Esophagus squamous epithelium (tissue), 5 donors: Measurements from ENCODE around the gene NGDN. TPM values are rescaled to one million over a fixed set of nuclear protein-coding genes. Genes with fewer than 3 reads are reported as not detected.

Source experiments
- DNase-seq: peaks from one replicate; lab custom pipeline; 2025; lab: John Stamatoyannopoulos, UW
- H3K27ac ChIP-seq, 4 donors: fragments of 200-600 bp; sonication (generic); one replicate each; pipeline ENCODE4 v1.5.1; 2016 to 2019; ENCODE audit warnings: mild to moderate bottlenecking in 1 of 4
- H3K27me3 ChIP-seq, 4 donors: fragments of 200-600 bp; sonication (generic); 1 replicate in 3 of 4; 2 replicates in 1 of 4; pipeline versions ENCODE4 v1.5.1 to v1.6.0; 2017 to 2021; ENCODE audit warnings: antibody characterized with exemption in 1 of 4
- H3K36me3 ChIP-seq, 3 donors: fragments of 200-600 bp; sonication (generic); one replicate each; pipeline ENCODE4 v1.5.1; 2016 to 2019
- H3K4me1 ChIP-seq, 3 donors: fragments of 200-600 bp; sonication (generic); one replicate each; pipeline ENCODE4 v1.5.1; 2017 to 2019
- H3K4me3 ChIP-seq, 4 donors: fragments of 200-600 bp; sonication (generic); 1 replicate in 3 of 4; 2 replicates in 1 of 4; pipeline ENCODE4 v1.5.1; 2016 to 2019; ENCODE audit warnings: mild to moderate bottlenecking in 2 of 4, moderate library complexity in 1 of 4
- H3K9me3 ChIP-seq, 3 donors: fragments of 200-600 bp; sonication (generic); one replicate each; pipeline ENCODE4 v1.5.1; 2016 to 2019
- CTCF ChIP-seq, 6 experiments: fragments of 450-650 bp in 4 of 6; fragments of 200-600 bp in 2 of 6; sonication (generic) in 2 of 6; IDR thresholded peaks; one replicate each; pipeline ENCODE4 v1.5.1; 2016 to 2019; ENCODE audit warnings: antibody characterized with exemption in 6 of 6, mild to moderate bottlenecking in 4 of 6, moderate library complexity in 4 of 6
- POLR2A ChIP-seq, 4 donors: fragments of 450-650 bp; IDR thresholded peaks; one replicate each; pipeline ENCODE4 v1.6.1; 2017; ENCODE audit warnings: antibody characterized with exemption in 4 of 4, mild to moderate bottlenecking in 4 of 4, moderate library complexity in 3 of 4
- WGBS, 2 donors: methylation state at CpG; one replicate each; pipeline ENCODE4 v1.1.5; 2018; 5-methylcytosine and 5-hydroxymethylcytosine counted together
- intact Hi-C: fragments of 100-400 bp; cut with DNase I; formaldehyde crosslinking; loops from one replicate; pipeline ENCODE4 v1.15.0; 2022
- total RNA-seq, 4 donors: library from RNA; depleted of rRNA; stranded (reverse); fragments of >200 nt; gene quantifications; one replicate each; pipeline ENCODE4 v1.1.0, GENCODE V29; 2016
- donor health status: DM: yes; HTN: yes; CAD: no.

Gene NGDN
- total RNA-seq, 4 donors from 2014 or later: 9.5 to 43.3 (median 35.3) TPM

- DNase-seq: no peak
- Histone ChIP-seq H3K4me3 (no peak overlapping the region), H3K27ac (no peak overlapping the region), H3K27me3 (no peaks in the 10 kb centered on the region), H3K36me3 (no peaks in the 10 kb centered on the region), H3K9me3 (no peaks in the 10 kb centered on the region), H3K4me1 (no peaks in the 10 kb centered on the region)
- intact Hi-C loops: no loop called here
- TF ChIP-seq POLR2A (IDR thresholded peaks at IDR 0.05) (no peak), CTCF (IDR thresholded peaks at IDR 0.05) (no peak)
- 71 to 81% methylated on average over 9 to 15 of the region's 17 CpGs for WGBS, 2 donors
Observed at GRCh38 chr14:23432102-23432925, 37.2 kb upstream of the NGDN start.

GRCh38 chr14:23432946-23433345, 36.6 kb upstream of the NGDN start:
- WGBS, 2 donors: 74 to 91% methylated on average over 9 to 10 of the region's 10 CpGs
- Histone ChIP-seq H3K27me3 (no peaks in the 10 kb centered on the region), H3K4me3 (no peak overlapping the region), H3K9me3 (no peaks in the 10 kb centered on the region), H3K27ac (no peak overlapping the region), H3K4me1 (no peaks in the 10 kb centered on the region), H3K36me3 (no peaks in the 10 kb centered on the region)
- TF ChIP-seq POLR2A (IDR thresholded peaks at IDR 0.05) (no peak), CTCF (IDR thresholded peaks at IDR 0.05) (no peak)
- intact Hi-C loops: no loop called here
- no peak for DNase-seq

GRCh38 chr14:23433457-23433856, 36.0 kb upstream of the NGDN start:
- H3K27me3 ChIP-seq: no peaks in the 10 kb centered on the region
- DNase-seq: no peak
- intact Hi-C loops: no loop called here
- no peak overlapping the region for H3K4me3 ChIP-seq
- H3K36me3 ChIP-seq: no peaks in the 10 kb centered on the region
- TF ChIP-seq POLR2A (IDR thresholded peaks at IDR 0.05) (no peak), CTCF (IDR thresholded peaks at IDR 0.05) (no peak)
- H3K27ac ChIP-seq: no peak overlapping the region
- no peaks in the 10 kb centered on the region for H3K9me3 ChIP-seq
- WGBS, 2 donors: 67 to 82% methylated on average over 3 to 10 of the region's 10 CpGs
- H3K4me1 ChIP-seq: no peaks in the 10 kb centered on the region

- Histone ChIP-seq H3K4me3 (no peak overlapping the region), H3K36me3 (no peaks in the 10 kb centered on the region), H3K27ac (no peak overlapping the region), H3K27me3 (no peaks in the 10 kb centered on the region), H3K9me3 (no peaks in the 10 kb centered on the region), H3K4me1 (no peaks in the 10 kb centered on the region)
- TF ChIP-seq POLR2A (IDR thresholded peaks at IDR 0.05): no peak
- TF ChIP-seq CTCF (IDR thresholded peaks at IDR 0.05): no peak
- intact Hi-C loops: no loop called here
- no peak for DNase-seq
- 71 to 72% methylated on average over 7 to 8 of the region's 8 CpGs for WGBS, 2 donors
Observed at GRCh38 chr14:23434488-23435222, 34.8 kb upstream of the NGDN start.
